ENCODE results near the gene NOVA2.

NOVA2 gene

GRCh38 chr19:45919678-45920077 lies 54.0 kb downstream of the NOVA2 start:
- H3K4me1 ChIP-seq (ENCODE audit: control insufficient read depth, insufficient read depth, low read length, unreplicated experiment), result no peaks in the 10 kb centered on the region
- no peaks in the 10 kb centered on the region for H3K36me3 ChIP-seq (ENCODE audit: insufficient read depth, low read length)
- H3K27ac ChIP-seq (ENCODE audit: low read depth, low read length), result no peak overlapping the region
- no peak overlapping the region for H2AFZ ChIP-seq (ENCODE audit: low read length, unreplicated experiment)
- H3K27me3 ChIP-seq (ENCODE audit: insufficient read depth, low read length), result 0 out of 2 replicates have a peak, but pooled peaks cover 5% of the 10 kb centered on the region
- H3K4me3 ChIP-seq (ENCODE audit: low read depth, low read length), result no peak overlapping the region
- H3K79me2 ChIP-seq (ENCODE audit: control insufficient read depth, insufficient read depth, low read length, unreplicated experiment), result no peaks in the 10 kb centered on the region

GRCh38 chr19:45918721-45919120 lies 54.9 kb downstream of the NOVA2 start:
- Histone ChIP-seq H3K4me1 (ENCODE audit: control insufficient read depth, insufficient read depth, low read length, unreplicated experiment) (no peaks in the 10 kb centered on the region), H3K36me3 (ENCODE audit: insufficient read depth, low read length) (no peaks in the 10 kb centered on the region), H3K27me3 (ENCODE audit: insufficient read depth, low read length) (0 out of 2 replicates have a peak, but pooled peaks cover 5% of the 10 kb centered on the region), H3K4me3 (ENCODE audit: low read depth, low read length) (no peak overlapping the region), H3K79me2 (ENCODE audit: control insufficient read depth, insufficient read depth, low read length, unreplicated experiment) (no peaks in the 10 kb centered on the region), H3K27ac (ENCODE audit: low read depth, low read length) (no peak overlapping the region), H2AFZ (ENCODE audit: low read length, unreplicated experiment) (no peak overlapping the region)

GRCh38 chr19:45917421-45918091 lies 56.1 kb downstream of the NOVA2 start:
- Histone ChIP-seq H2AFZ (ENCODE audit: low read length, unreplicated experiment) (no peak overlapping the region), H3K36me3 (ENCODE audit: insufficient read depth, low read length) (no peaks in the 10 kb centered on the region), H3K79me2 (ENCODE audit: control insufficient read depth, insufficient read depth, low read length, unreplicated experiment) (no peaks in the 10 kb centered on the region), H3K4me3 (ENCODE audit: low read depth, low read length) (no peak overlapping the region), H3K4me1 (ENCODE audit: control insufficient read depth, insufficient read depth, low read length, unreplicated experiment) (no peaks in the 10 kb centered on the region), H3K27me3 (ENCODE audit: insufficient read depth, low read length) (0 out of 2 replicates have a peak, but pooled peaks cover 5% of the 10 kb centered on the region), H3K27ac (ENCODE audit: low read depth, low read length) (no peak overlapping the region)

GRCh38 chr19:45913874-45914830 lies 59.5 kb downstream of the NOVA2 start, which contains the start of gene NANOS2:
Gene NANOS2, minus strand, starts transcription at chr19:45914778. Its CDS starts 85 bp downstream, at chr19:45914693.
- Histone ChIP-seq H2AFZ (ENCODE audit: low read length, unreplicated experiment) (no peak within 1 kb of the TSS), H3K27me3 (ENCODE audit: insufficient read depth, low read length) (0 out of 2 replicates have a peak, but pooled peaks cover 5% of the 10 kb centered on the region), H3K36me3 (ENCODE audit: insufficient read depth, low read length) (no peaks in the 10 kb centered on the region)

GRCh38 chr19:45911291-45911690 lies 62.4 kb downstream of the NOVA2 start:
- Histone ChIP-seq H3K4me3 (ENCODE audit: low read depth, low read length) (no peak overlapping the region), H3K27ac (ENCODE audit: low read depth, low read length) (no peak overlapping the region), H3K4me1 (ENCODE audit: control insufficient read depth, insufficient read depth, low read length, unreplicated experiment) (peaks cover 3% of the 10 kb centered on the region), H3K79me2 (ENCODE audit: control insufficient read depth, insufficient read depth, low read length, unreplicated experiment) (no peaks in the 10 kb centered on the region), H2AFZ (ENCODE audit: low read length, unreplicated experiment) (no peak overlapping the region), H3K27me3 (ENCODE audit: insufficient read depth, low read length) (no peaks in the 10 kb centered on the region), H3K36me3 (ENCODE audit: insufficient read depth, low read length) (no peaks in the 10 kb centered on the region)

More at GRCh38 chr19:45913874-45914830, 59.5 kb downstream of the NOVA2 start, which contains the start of gene NANOS2:
- H3K4me3 ChIP-seq (ENCODE audit: low read depth, low read length), result no peak within 1 kb of the TSS
- no peaks in the 10 kb centered on the region for H3K79me2 ChIP-seq (ENCODE audit: control insufficient read depth, insufficient read depth, low read length, unreplicated experiment)
- no peaks in the 10 kb centered on the region for H3K4me1 ChIP-seq (ENCODE audit: control insufficient read depth, insufficient read depth, low read length, unreplicated experiment)
- no peak within 1 kb of the TSS for H3K27ac ChIP-seq (ENCODE audit: low read depth, low read length)

GRCh38 chr19:45908956-45909355 lies 64.7 kb downstream of the NOVA2 start:
- H3K27ac ChIP-seq (ENCODE audit: low read depth, low read length), result no peak overlapping the region
- peaks cover 3% of the 10 kb centered on the region for H3K4me1 ChIP-seq (ENCODE audit: control insufficient read depth, insufficient read depth, low read length, unreplicated experiment)
- no peak overlapping the region for H3K4me3 ChIP-seq (ENCODE audit: low read depth, low read length)

GRCh38 chr19:45906221-45906620 lies 67.4 kb downstream of the NOVA2 start:
- Histone ChIP-seq H3K79me2 (ENCODE audit: control insufficient read depth, insufficient read depth, low read length, unreplicated experiment) (no peaks in the 10 kb centered on the region), H3K4me3 (ENCODE audit: low read depth, low read length) (no peak overlapping the region), H3K4me1 (ENCODE audit: control insufficient read depth, insufficient read depth, low read length, unreplicated experiment) (peaks cover 3% of the 10 kb centered on the region), H3K36me3 (ENCODE audit: insufficient read depth, low read length) (no peaks in the 10 kb centered on the region), H3K27me3 (ENCODE audit: insufficient read depth, low read length) (no peaks in the 10 kb centered on the region), H3K27ac (ENCODE audit: low read depth, low read length) (no peak overlapping the region), H2AFZ (ENCODE audit: low read length, unreplicated experiment) (no peak overlapping the region)

More at GRCh38 chr19:45908956-45909355, 64.7 kb downstream of the NOVA2 start:
- no peak overlapping the region for H2AFZ ChIP-seq (ENCODE audit: low read length, unreplicated experiment)
- H3K79me2 ChIP-seq (ENCODE audit: control insufficient read depth, insufficient read depth, low read length, unreplicated experiment), result no peaks in the 10 kb centered on the region
- no peaks in the 10 kb centered on the region for H3K36me3 ChIP-seq (ENCODE audit: insufficient read depth, low read length)
- no peaks in the 10 kb centered on the region for H3K27me3 ChIP-seq (ENCODE audit: insufficient read depth, low read length)

GRCh38 chr19:45905011-45905410 lies 68.7 kb downstream of the NOVA2 start:
- peaks cover 3% of the 10 kb centered on the region for H3K4me1 ChIP-seq (ENCODE audit: control insufficient read depth, insufficient read depth, low read length, unreplicated experiment)
- H3K36me3 ChIP-seq (ENCODE audit: insufficient read depth, low read length), result no peaks in the 10 kb centered on the region
- no peak overlapping the region for H3K27ac ChIP-seq (ENCODE audit: low read depth, low read length)
- H3K79me2 ChIP-seq (ENCODE audit: control insufficient read depth, insufficient read depth, low read length, unreplicated experiment), result no peaks in the 10 kb centered on the region
- H3K27me3 ChIP-seq (ENCODE audit: insufficient read depth, low read length), result no peaks in the 10 kb centered on the region
- no peak overlapping the region for H3K4me3 ChIP-seq (ENCODE audit: low read depth, low read length)
- H2AFZ ChIP-seq (ENCODE audit: low read length, unreplicated experiment), result no peak overlapping the region

GRCh38 chr19:45902651-45903625 lies 70.7 kb downstream of the NOVA2 start:
- Histone ChIP-seq H2AFZ (ENCODE audit: low read length, unreplicated experiment) (peak overlapping the region; percentile 48), H3K36me3 (ENCODE audit: insufficient read depth, low read length) (no peaks in the 10 kb centered on the region), H3K27ac (ENCODE audit: low read depth, low read length) (no peak overlapping the region), H3K27me3 (ENCODE audit: insufficient read depth, low read length) (no peaks in the 10 kb centered on the region), H3K4me1 (ENCODE audit: control insufficient read depth, insufficient read depth, low read length, unreplicated experiment) (peaks cover 3% of the 10 kb centered on the region), H3K79me2 (ENCODE audit: control insufficient read depth, insufficient read depth, low read length, unreplicated experiment) (no peaks in the 10 kb centered on the region), H3K4me3 (ENCODE audit: low read depth, low read length) (peak overlapping the region; percentile 73)
